GM18517 (cell line): ENCODE results near the gene GMPPB.
A peak's percentile ranks its signal among the peaks of the same experiment; 100 is the strongest.

ENCODE experiments used
- ATAC-seq: cut with Tn5 transposase; IDR thresholded peaks from one replicate; pipeline ENCODE4 v1.9.1; 2021; ENCODE audit warnings: mild to moderate bottlenecking, moderate library complexity; ENCODE audit not compliant: unreplicated experiment

The GMPPB gene

GRCh38 chr3:49729966-49730609, 6.3 kb upstream of the GMPPB start:
- no peak for ATAC-seq

- ATAC-seq = no peak
Observed at GRCh38 chr3:49727924-49728361, 4.2 kb upstream of the GMPPB start.

- ATAC-seq = no peak
Observed at GRCh38 chr3:49727154-49727923, 3.6 kb upstream of the GMPPB start.

GRCh38 chr3:49725906-49726681, 2.3 kb upstream of the GMPPB start:
- ATAC-seq = no peak

- ATAC-seq = no peak
Observed at GRCh38 chr3:49724586-49724985, 835 bp upstream of the GMPPB start.

- ATAC-seq = no peak
Observed at GRCh38 chr3:49723296-49723627, 489 bp downstream of the GMPPB start.

- no peak for ATAC-seq
Observed at GRCh38 chr3:49722896-49723295, 855 bp downstream of the GMPPB start.

GRCh38 chr3:49721896-49722781, 1.6 kb downstream of the GMPPB start:
- no peak for ATAC-seq

GRCh38 chr3:49721596-49721895, 2.2 kb downstream of the GMPPB start:
- ATAC-seq = no peak

- no peak for ATAC-seq
Observed at GRCh38 chr3:49720855-49721595, 2.7 kb downstream of the GMPPB start.

- ATAC-seq = peak; percentile 51
Observed at GRCh38 chr3:49719214-49719884, 4.4 kb downstream of the GMPPB start, which contains the start of gene AMIGO3. Gene AMIGO3 (minus strand): TSS chr3:49719684. CDS start chr3:49719465, 219 bp downstream.

- no peak for ATAC-seq
Observed at GRCh38 chr3:49718858-49719213, 4.9 kb downstream of the GMPPB start.

GRCh38 chr3:49717959-49718857, 5.5 kb downstream of the GMPPB start:
- no peak for ATAC-seq

GRCh38 chr3:49717211-49717958, 6.4 kb downstream of the GMPPB start:
- no peak for ATAC-seq

- no peak for ATAC-seq
Observed at GRCh38 chr3:49716691-49717210, 7.0 kb downstream of the GMPPB start.

- no peak for ATAC-seq
Observed at GRCh38 chr3:49716169-49716568, 7.6 kb downstream of the GMPPB start.

GRCh38 chr3:49715611-49716121, 8.1 kb downstream of the GMPPB start:
- ATAC-seq = no peak
